ENCODE measurements around the gene GRPEL1.
"Not testable (repeated sequence)": the region's sequence is repeated elsewhere in the genome, so short reads cannot be mapped to it uniquely, and the experiment has no call there.

The GRPEL1 gene

GRCh38 chr4:7067452-7068278 is at the start of gene GRPEL1:
TSS of gene GRPEL1 (minus strand) at chr4:7068064. CDS start at chr4:7068032, 32 bp downstream.
- peak; percentile 99 for DNase-seq (ENCODE audit: low read depth in 2 of 2)

- no peak for DNase-seq (ENCODE audit: low read depth in 2 of 2)
These were observed 48.8 kb upstream of the GRPEL1 start for GRCh38 chr4:7116705-7117104.

DNA sequence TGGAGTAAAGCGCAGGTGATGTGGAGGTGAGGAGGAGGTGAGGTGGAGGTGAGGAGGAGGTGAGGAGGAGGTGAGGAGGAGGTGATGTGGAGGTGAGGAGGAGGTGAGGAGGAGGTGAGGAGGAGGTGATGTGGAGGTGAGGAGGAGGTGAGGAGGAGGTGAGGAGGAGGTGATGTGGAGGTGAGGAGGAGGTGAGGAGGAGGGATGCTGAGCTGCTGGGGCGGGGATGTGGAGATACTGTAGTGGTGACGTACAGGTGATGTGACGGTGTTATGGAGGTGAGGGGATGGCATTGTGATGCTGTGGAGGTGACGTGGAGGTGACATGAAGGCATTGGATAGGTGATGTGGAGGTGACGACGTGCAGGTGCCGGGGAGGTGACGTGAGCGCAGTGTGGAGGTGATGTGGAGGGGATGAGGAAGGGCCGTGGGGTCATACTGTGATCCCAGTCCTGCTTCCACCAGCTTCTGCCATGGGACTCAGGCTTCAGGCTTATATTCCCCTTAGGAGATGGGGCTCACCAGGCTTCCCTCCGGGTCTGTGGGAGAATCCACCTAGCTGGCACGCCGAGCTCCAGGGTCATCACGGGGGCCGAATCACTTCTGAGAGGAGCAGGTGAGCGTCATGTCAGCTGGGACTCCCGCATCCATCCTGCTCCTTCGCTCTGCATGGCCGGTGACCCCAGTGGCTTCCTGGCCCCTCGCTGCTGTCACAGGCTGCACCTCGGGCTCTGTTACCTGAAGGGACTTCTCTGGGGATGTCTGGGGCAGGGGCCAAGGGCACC is 47.9 kb upstream of the GRPEL1 start:
- no peak for DNase-seq (ENCODE audit: low read depth in 2 of 2)

DNA sequence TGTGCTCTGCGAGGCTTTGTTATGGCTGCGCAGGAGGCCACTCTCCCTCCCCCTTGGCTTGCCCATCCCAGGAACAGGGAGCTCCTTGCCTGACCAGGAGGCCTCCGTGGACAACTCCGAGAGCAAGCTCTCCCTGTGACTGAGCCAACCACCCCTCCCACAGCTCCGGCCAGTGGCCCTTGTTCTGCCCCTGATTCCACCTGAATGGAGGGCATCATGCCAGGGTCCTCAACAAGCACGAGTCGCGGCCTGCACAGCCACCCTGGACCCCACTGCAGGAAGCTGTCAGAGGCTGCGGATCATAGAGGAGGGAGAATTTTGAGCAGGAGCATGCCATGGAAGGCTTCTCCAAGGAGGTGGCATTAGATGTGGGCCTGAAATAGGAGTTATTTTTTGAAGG is 44.8 kb upstream of the GRPEL1 start:
- DNase-seq (ENCODE audit: low read depth in 2 of 2) = no peak

DNA sequence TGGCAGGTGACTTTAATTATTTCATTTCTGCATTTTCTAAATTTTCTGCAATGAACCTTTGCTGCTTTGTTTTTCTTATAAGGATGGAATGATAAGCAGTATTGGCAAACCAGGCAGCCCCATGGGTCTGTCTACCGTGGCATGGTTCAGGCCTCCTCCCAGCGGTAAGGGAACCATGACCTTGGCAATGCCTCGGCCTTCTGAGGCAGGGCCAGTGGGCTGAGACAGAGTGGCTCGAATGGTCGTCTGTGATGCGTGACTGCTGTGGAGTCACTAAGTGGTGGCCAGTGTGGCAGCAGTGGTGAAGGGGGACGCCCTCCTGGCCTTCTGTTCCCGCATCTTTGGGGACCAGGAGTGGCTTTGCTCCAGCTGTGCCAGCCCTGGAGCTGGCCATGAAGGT is 43.6 kb upstream of the GRPEL1 start:
- DNase-seq (ENCODE audit: low read depth in 2 of 2) = no peak

GRCh38 chr4:7110546-7110945 is 42.7 kb upstream of the GRPEL1 start:
- no peak for DNase-seq (ENCODE audit: low read depth in 2 of 2)

DNA sequence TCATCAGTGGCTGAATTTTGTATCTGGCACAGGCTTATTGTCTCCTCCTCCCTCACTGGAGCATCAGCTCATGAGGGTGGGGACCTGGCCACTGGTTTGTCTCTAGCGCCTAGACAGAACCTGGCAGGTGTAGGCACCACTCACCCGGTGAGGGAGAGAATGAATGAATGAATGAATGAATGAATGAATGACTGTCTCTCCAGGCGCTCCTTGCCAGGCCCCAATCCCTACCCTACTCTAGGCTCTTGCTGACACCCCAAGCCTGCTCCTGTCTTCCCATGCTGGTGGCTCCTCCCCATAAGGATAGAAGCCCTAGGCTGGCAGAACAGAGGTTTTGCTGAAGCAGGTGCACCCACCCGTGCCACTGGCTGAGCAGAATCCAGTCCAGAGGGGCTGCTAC is 41.3 kb upstream of the GRPEL1 start:
- DNase-seq (ENCODE audit: low read depth in 2 of 2) = no peak

DNA sequence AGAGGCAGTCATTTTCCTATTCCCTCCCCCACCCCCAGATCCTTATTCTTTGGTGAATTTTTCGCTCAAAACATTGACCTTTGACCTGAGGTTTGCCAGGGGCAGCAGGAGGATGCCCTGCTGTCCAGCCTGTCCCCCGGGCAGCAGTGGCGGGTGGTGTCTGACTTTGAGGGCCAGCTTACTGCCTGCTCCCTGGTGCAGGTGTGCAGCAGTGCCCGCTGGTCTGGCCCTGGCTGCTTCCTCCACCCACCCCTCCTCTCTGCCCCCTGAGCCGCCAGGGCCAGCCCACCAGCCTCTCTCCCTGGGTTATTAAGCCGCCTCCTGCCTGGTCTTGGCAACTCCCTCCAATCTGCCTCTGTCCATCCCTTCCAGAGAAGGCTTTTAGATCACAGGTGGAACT is 40.8 kb upstream of the GRPEL1 start:
- DNase-seq (ENCODE audit: low read depth in 2 of 2) = no peak

- no peak for DNase-seq (ENCODE audit: low read depth in 2 of 2)
These were observed 40.3 kb upstream of the GRPEL1 start for GRCh38 chr4:7108046-7108625.

- no peak for DNase-seq (ENCODE audit: low read depth in 2 of 2)
These were observed 39.5 kb upstream of the GRPEL1 start for GRCh38 chr4:7107166-7107905.

DNA sequence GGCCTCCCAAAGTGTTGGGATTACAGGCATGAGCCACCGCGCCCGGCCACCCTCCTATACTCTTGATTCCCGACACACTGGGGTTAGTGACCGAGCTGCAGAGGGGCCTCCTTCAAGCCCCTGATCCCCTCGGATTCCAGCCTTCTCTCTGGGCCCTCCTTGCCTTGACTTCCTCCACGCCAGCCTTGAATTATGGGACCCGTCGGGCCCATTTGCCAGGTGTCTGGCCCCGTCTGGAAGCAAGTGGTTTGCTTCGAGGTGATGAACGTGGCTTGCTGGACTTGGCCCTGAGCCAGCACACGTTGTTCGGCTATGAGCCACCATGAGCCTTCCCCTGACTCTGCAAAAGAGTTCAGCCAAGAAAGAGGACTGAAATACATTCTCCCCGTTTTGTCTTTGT is 37.4 kb upstream of the GRPEL1 start:
- DNase-seq (ENCODE audit: low read depth in 2 of 2) = no peak

GRCh38 chr4:7104366-7105031 is 36.6 kb upstream of the GRPEL1 start:
- no peak for DNase-seq (ENCODE audit: low read depth in 2 of 2)

- no peak for DNase-seq (ENCODE audit: low read depth in 2 of 2)
These were observed 35.9 kb upstream of the GRPEL1 start for GRCh38 chr4:7103607-7104365.

DNA sequence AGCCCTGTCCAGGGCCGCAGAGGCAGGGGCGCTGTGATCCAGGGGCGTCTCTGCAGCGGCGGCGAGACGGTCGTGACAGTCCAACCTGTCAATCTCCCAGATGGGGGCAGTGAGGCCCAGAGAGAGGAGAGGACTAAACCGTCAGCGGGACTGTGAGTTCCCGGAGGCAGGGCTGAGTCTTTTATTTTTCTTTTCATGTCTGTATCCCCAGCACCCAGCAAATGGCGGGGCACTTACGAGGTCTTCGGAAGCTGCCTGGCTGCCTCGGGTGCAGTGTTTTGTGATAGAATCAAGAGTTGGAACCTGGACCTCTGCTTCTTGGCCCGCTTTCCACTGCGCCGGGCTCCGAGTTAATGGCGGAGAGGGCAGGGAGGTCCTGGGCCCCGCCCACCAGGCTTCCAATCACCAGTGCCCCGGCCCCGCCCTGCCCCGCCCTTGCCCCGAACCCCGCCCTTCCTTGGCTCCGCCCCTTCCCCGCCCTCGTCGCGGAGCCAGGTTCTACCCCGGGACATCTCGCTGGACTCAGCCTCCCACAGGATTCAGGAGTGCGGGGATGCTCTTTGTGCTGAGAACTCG is 35.3 kb upstream of the GRPEL1 start:
- no peak for DNase-seq (ENCODE audit: low read depth in 2 of 2)

- DNase-seq (ENCODE audit: low read depth in 2 of 2) = not testable (repeated sequence)
These were observed 34.6 kb upstream of the GRPEL1 start for GRCh38 chr4:7102516-7102909.

DNA sequence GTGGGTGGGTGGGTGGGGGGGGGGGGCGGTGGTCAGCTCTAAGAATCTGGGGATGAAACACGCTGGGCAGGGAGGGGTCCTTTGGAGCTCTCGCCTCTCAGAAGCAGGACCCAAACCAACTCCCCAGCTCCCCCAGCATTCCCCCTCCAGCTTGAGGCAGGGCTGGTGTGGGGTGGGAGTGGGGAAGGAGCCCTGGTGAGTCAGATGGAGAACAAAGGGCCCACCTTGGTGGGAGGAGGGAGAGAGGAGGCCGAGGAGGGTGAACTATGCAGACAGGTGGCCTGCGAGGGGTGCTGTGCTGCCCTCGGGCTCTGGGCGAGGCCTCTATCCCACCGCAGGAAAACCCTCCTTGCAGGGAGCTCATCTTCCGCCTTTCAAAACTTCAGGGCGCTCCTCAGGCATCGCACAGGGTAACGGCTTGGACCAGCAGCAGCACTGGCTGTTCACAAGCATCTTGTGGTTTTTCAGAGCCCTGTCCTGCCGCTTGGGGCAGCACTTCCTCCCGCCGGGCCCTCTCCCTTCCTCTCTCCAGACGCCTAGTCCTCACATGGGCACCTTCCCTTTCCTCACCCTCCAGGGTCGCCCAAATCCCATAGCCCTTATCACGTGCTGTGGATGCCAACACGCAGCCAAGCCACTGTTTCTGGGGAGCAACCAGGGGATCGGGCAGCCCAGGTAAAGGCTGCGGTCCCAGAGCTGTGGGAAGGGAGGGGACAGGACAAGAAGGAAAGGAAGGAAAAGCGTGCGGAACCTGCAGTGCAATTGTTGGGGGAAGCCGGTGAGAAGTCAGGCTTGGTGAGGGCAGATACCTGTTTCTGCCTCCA is 34.0 kb upstream of the GRPEL1 start:
- no peak for DNase-seq (ENCODE audit: low read depth in 2 of 2)

- DNase-seq (ENCODE audit: low read depth in 2 of 2) = no peak
These were observed 28.4 kb upstream of the GRPEL1 start for GRCh38 chr4:7096236-7096635.

GRCh38 chr4:7095611-7096155 is 27.8 kb upstream of the GRPEL1 start:
- no peak for DNase-seq (ENCODE audit: low read depth in 2 of 2)

GRCh38 chr4:7094916-7095315 is 27.1 kb upstream of the GRPEL1 start:
- no peak for DNase-seq (ENCODE audit: low read depth in 2 of 2)
